Measurements from ENCODE around the gene PDCD1.

PDCD1 gene

DNA sequence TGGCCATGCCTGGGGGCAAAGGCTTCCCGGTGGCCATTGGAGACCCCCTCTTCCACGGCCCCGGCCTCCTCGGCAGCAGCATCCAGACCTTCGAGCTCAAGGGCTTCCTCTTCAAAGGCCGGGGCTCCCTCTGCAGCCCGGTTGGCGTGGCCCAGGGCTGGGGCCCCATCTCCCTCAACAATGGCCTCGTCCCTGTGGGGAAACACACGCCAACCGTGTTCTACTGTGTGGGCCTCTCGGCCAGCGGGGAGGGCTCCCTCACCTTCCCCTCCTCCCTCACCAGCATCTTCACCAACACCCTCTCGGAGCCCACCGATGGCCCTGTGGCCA, 13.6 kb upstream of the PDCD1 start:
- H3K4me2 ChIP-seq (ENCODE audit: low read length), result no peak overlapping the region
- H3K79me1 ChIP-seq (ENCODE audit: low read length), result no peaks in the 10 kb centered on the region
- peaks cover 16% of the 10 kb centered on the region for H3K9me3 ChIP-seq (ENCODE audit: insufficient read depth, low read depth, low read length)
- H3K18ac ChIP-seq (ENCODE audit: low read length), result no peak overlapping the region
- no peak overlapping the region for H4K91ac ChIP-seq (ENCODE audit: low read depth, low read length)
- H3K4me1 ChIP-seq (ENCODE audit: control insufficient read depth in 1 of 2, insufficient read depth in 2 of 2, low read length in 2 of 2), result no peaks in the 10 kb centered on the region
- H3K23ac ChIP-seq (ENCODE audit: low read length), result no peak overlapping the region
- H2BK12ac ChIP-seq (ENCODE audit: low read length), result no peak overlapping the region
- no peak overlapping the region for H3K9ac ChIP-seq (ENCODE audit: low read length)
- H4K8ac ChIP-seq (ENCODE audit: low read depth, low read length), result no peak overlapping the region
- H3K36me3 ChIP-seq (ENCODE audit: control insufficient read depth in 1 of 2, insufficient read depth in 2 of 2, low read length in 2 of 2), result no peaks in the 10 kb centered on the region
- H3K14ac ChIP-seq (ENCODE audit: low read length), result no peak overlapping the region
- H3K27ac ChIP-seq (ENCODE audit: low read depth, low read length), result no peak overlapping the region
- H2BK5ac ChIP-seq (ENCODE audit: low read depth, low read length, poor library complexity), result no peak overlapping the region
- H2AK5ac ChIP-seq (ENCODE audit: low read length), result no peak overlapping the region
- no peaks in the 10 kb centered on the region for H3K27me3 ChIP-seq (ENCODE audit: insufficient read depth, low read length)
- WGBS (ENCODE audit: extremely low coverage, insufficient coverage, insufficient read length), result no CpG with 5 or more reads among the region's 15 CpGs
- DNase-seq, result no peak
- H3K4ac ChIP-seq (ENCODE audit: low read depth, low read length), result no peak overlapping the region
- no peak overlapping the region for H2AFZ ChIP-seq (ENCODE audit: insufficient read depth, low read length, poor library complexity)
- no peak overlapping the region for H4K12ac ChIP-seq (ENCODE audit: low read depth, low read length)
- no peaks in the 10 kb centered on the region for H3K79me2 ChIP-seq (ENCODE audit: control insufficient read depth, insufficient read depth, low read length, poor library complexity)
- no peak overlapping the region for H2BK120ac ChIP-seq (ENCODE audit: insufficient read depth, low read length, poor library complexity)
- no peak overlapping the region for H3K4me3 ChIP-seq (ENCODE audit: low read depth, low read length)

DNA sequence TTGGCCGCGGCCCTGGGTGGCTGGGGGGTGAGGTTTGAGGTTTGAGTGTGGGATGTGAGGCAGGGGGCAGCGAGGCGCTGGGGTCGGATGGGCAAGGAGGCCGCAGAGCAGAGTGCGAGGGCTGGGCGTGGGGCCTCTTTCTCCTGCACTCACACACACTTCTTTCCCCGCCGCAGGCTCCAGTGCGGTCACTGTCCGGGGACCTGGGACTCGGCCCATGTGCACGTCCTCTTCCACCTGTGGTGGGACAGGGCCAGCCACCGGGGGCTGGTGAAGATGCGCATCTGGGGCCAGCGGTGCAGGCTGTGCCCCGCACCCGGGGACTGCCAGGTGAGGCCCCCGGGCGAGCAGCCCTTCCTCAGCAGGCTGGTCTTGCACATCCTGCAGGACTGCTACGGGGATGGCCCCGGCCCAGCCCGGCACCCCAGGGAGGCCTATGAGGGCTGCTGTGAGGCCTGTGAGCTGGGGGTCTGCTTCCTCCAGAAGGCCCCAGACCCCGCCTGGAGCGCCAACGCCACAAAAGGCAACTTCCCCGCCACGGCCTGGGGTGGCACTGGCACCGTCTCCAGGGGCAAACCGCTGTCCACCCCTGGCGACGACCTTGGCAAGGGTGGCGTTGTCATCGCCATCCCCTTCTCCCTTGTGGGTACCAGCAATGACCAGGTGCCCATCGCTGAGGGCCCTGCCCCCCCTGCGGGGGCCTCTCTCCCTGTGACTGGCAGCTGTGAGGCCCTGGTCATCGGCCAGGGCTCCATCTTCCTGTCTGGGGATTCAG, 13.0 kb upstream of the PDCD1 start:
- Histone ChIP-seq H3K23ac (ENCODE audit: low read length) (no peak overlapping the region), H3K4ac (ENCODE audit: low read depth, low read length) (no peak overlapping the region), H3K4me1 (ENCODE audit: control insufficient read depth in 1 of 2, insufficient read depth in 2 of 2, low read length in 2 of 2) (no peaks in the 10 kb centered on the region), H4K12ac (ENCODE audit: low read depth, low read length) (no peak overlapping the region), H2AK5ac (ENCODE audit: low read length) (no peak overlapping the region), H2BK5ac (ENCODE audit: low read depth, low read length, poor library complexity) (no peak overlapping the region), H2BK120ac (ENCODE audit: insufficient read depth, low read length, poor library complexity) (no peak overlapping the region), H3K79me2 (ENCODE audit: control insufficient read depth, insufficient read depth, low read length, poor library complexity) (no peaks in the 10 kb centered on the region), H3K4me3 (ENCODE audit: low read depth, low read length) (no peak overlapping the region), H3K18ac (ENCODE audit: low read length) (no peak overlapping the region), H3K79me1 (ENCODE audit: low read length) (no peaks in the 10 kb centered on the region), H3K14ac (ENCODE audit: low read length) (no peak overlapping the region), H3K27me3 (ENCODE audit: insufficient read depth, low read length) (no peaks in the 10 kb centered on the region), H3K9me3 (ENCODE audit: insufficient read depth, low read depth, low read length) (peaks cover 16% of the 10 kb centered on the region), H3K36me3 (ENCODE audit: control insufficient read depth in 1 of 2, insufficient read depth in 2 of 2, low read length in 2 of 2) (no peaks in the 10 kb centered on the region), H2BK12ac (ENCODE audit: low read length) (no peak overlapping the region), H4K91ac (ENCODE audit: low read depth, low read length) (no peak overlapping the region), H3K9ac (ENCODE audit: low read length) (no peak overlapping the region), H3K27ac (ENCODE audit: low read depth, low read length) (no peak overlapping the region), H3K4me2 (ENCODE audit: low read length) (no peak overlapping the region), H2AFZ (ENCODE audit: insufficient read depth, low read length, poor library complexity) (no peak overlapping the region), H4K8ac (ENCODE audit: low read depth, low read length) (no peak overlapping the region)
- DNase-seq, result no peak
- no CpG with 5 or more reads among the region's 38 CpGs for WGBS (ENCODE audit: extremely low coverage, insufficient coverage, insufficient read length)

DNA sequence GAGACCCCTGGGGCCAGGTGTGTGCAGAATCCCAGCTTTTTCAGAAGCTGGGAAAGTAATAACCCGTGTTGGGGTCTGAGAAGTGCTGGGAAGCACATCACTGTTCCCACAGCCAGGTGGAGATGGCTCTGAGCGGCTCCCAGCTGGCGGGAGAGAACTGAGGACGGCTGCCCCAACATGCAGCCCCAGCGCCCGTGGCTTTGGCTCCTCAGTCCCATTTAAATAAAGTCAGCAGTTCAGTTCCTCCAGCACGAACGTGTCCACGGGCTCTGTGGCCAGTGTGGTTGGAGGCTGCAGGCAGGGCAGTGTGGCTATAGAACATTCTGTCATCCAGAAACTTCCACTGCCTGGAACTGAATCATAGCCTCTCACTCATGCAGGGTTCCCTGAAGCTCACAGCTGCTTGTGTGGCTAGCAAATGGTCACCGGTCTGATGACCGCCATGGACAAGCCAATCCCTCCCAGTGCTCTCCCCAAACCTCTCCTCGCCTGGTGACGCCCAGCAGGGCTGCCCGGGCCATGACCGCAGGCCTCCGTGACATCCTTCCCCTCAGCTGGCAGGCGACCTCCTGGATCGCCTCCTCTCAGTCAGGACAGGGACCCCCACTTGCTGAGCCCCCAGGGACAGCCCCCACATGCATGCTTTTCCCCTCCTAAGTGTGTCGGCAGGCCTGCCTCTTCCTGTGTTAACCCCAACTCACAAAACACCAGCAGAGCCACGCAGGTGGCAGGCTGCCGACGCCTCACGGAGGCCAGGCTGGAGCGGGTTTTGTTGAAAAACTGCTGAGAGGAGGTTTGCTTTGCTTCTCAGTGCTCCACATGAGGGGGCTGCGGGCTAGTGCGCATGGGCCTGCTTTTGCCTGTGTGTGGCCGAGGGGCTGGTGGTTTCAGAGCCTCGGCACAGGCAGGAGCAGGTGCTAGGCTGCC, 12.2 kb upstream of the PDCD1 start:
- Histone ChIP-seq H3K79me1 (ENCODE audit: low read length) (no peaks in the 10 kb centered on the region), H3K4me2 (ENCODE audit: low read length) (no peak overlapping the region)

DNA sequence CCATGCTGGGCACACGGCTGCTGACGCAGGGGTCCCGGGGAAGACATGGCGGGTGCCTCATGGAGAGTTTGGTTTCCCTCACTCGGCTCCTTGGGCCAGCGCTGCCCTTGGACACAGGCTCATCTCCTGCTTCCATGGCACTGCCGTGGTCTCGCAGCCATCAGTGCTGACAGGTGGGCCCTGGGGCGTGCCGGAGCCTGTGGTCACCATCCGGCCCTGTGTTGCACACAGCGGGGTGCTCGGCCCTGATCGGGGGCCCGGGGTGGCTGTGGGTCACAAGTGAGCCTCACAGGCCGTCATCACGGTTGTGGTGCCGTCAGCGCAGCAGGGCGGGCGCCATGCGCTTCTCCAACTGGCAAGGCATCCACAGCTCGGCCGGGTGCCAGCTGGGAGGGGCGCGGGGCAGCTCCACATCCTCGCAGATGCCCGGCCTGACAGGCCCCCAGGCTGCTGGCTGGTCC, 11.4 kb upstream of the PDCD1 start:
- Histone ChIP-seq H4K8ac (ENCODE audit: low read depth, low read length) (no peak overlapping the region), H3K14ac (ENCODE audit: low read length) (no peak overlapping the region), H2BK5ac (ENCODE audit: low read depth, low read length, poor library complexity) (no peak overlapping the region), H3K23ac (ENCODE audit: low read length) (no peak overlapping the region), H3K36me3 (ENCODE audit: control insufficient read depth in 1 of 2, insufficient read depth in 2 of 2, low read length in 2 of 2) (no peaks in the 10 kb centered on the region), H2BK120ac (ENCODE audit: insufficient read depth, low read length, poor library complexity) (no peak overlapping the region), H4K12ac (ENCODE audit: low read depth, low read length) (no peak overlapping the region), H3K27me3 (ENCODE audit: insufficient read depth, low read length) (no peaks in the 10 kb centered on the region), H3K9ac (ENCODE audit: low read length) (no peak overlapping the region), H3K27ac (ENCODE audit: low read depth, low read length) (no peak overlapping the region), H3K79me1 (ENCODE audit: low read length) (no peaks in the 10 kb centered on the region), H3K9me3 (ENCODE audit: insufficient read depth, low read depth, low read length) (peaks cover 24% of the 10 kb centered on the region), H3K79me2 (ENCODE audit: control insufficient read depth, insufficient read depth, low read length, poor library complexity) (no peaks in the 10 kb centered on the region), H4K91ac (ENCODE audit: low read depth, low read length) (no peak overlapping the region), H2BK12ac (ENCODE audit: low read length) (no peak overlapping the region), H2AFZ (ENCODE audit: insufficient read depth, low read length, poor library complexity) (no peak overlapping the region), H3K18ac (ENCODE audit: low read length) (no peak overlapping the region), H2AK5ac (ENCODE audit: low read length) (no peak overlapping the region), H3K4me3 (ENCODE audit: low read depth, low read length) (no peak overlapping the region), H3K4me2 (ENCODE audit: low read length) (no peak overlapping the region), H3K4ac (ENCODE audit: low read depth, low read length) (no peak overlapping the region), H3K4me1 (ENCODE audit: control insufficient read depth in 1 of 2, insufficient read depth in 2 of 2, low read length in 2 of 2) (no peaks in the 10 kb centered on the region)
- no peak for DNase-seq
- no CpG with 5 or more reads among the region's 28 CpGs for WGBS (ENCODE audit: extremely low coverage, insufficient coverage, insufficient read length)

More for the DNA sequence above, 12.2 kb upstream of the PDCD1 start:
- no peak overlapping the region for H4K91ac ChIP-seq (ENCODE audit: low read depth, low read length)
- H4K12ac ChIP-seq (ENCODE audit: low read depth, low read length), result no peak overlapping the region
- no peaks in the 10 kb centered on the region for H3K27me3 ChIP-seq (ENCODE audit: insufficient read depth, low read length)
- no peak overlapping the region for H2BK5ac ChIP-seq (ENCODE audit: low read depth, low read length, poor library complexity)
- no peak overlapping the region for H3K18ac ChIP-seq (ENCODE audit: low read length)
- H2BK120ac ChIP-seq (ENCODE audit: insufficient read depth, low read length, poor library complexity), result no peak overlapping the region
- H3K14ac ChIP-seq (ENCODE audit: low read length), result no peak overlapping the region
- no peak overlapping the region for H2AFZ ChIP-seq (ENCODE audit: insufficient read depth, low read length, poor library complexity)
- H3K79me2 ChIP-seq (ENCODE audit: control insufficient read depth, insufficient read depth, low read length, poor library complexity), result no peaks in the 10 kb centered on the region
- H3K4me1 ChIP-seq (ENCODE audit: control insufficient read depth in 1 of 2, insufficient read depth in 2 of 2, low read length in 2 of 2), result no peaks in the 10 kb centered on the region
- H4K8ac ChIP-seq (ENCODE audit: low read depth, low read length), result no peak overlapping the region
- no CpG with 5 or more reads among the region's 28 CpGs for WGBS (ENCODE audit: extremely low coverage, insufficient coverage, insufficient read length)
- peaks cover 18% of the 10 kb centered on the region for H3K9me3 ChIP-seq (ENCODE audit: insufficient read depth, low read depth, low read length)
- H3K4ac ChIP-seq (ENCODE audit: low read depth, low read length), result no peak overlapping the region
- H3K23ac ChIP-seq (ENCODE audit: low read length), result no peak overlapping the region
- no peak overlapping the region for H2BK12ac ChIP-seq (ENCODE audit: low read length)
- H3K27ac ChIP-seq (ENCODE audit: low read depth, low read length), result no peak overlapping the region
- no peak overlapping the region for H2AK5ac ChIP-seq (ENCODE audit: low read length)
- DNase-seq, result no peak
- H3K4me3 ChIP-seq (ENCODE audit: low read depth, low read length), result no peak overlapping the region
- no peaks in the 10 kb centered on the region for H3K36me3 ChIP-seq (ENCODE audit: control insufficient read depth in 1 of 2, insufficient read depth in 2 of 2, low read length in 2 of 2)
- no peak overlapping the region for H3K9ac ChIP-seq (ENCODE audit: low read length)

Measured in trophoblast cell (in vitro differentiated cells and primary cell).